Measurements from ENCODE around the gene RNF138. TPM values are rescaled to one million over a fixed set of nuclear protein-coding genes. Genes with fewer than 3 reads are reported as not detected.

The RNF138 gene
- total RNA-seq, 1 experiment from 2014 or later: 103 TPM

DNA sequence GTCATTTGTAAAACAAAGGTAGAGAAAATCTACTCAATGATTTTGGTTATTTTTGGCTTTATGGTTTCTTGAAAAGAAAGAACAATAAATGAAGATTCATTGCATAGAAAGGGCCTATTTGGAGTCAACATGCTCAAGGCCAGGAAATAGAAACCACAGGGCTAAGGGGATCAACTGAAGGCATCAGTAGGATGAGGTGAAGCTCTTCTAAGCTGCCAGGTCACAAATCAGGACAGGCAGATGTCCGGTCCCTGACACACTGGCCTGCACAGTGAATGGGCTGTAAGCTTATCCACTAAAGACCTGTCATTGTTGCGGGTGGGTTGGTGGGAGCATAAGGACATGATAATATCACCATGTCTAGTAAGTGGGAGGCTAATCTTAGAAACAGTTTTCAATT, 31.6 kb upstream of the RNF138 start:
- Mint-ChIP-seq H3K27ac (no peak overlapping the region), H3K4me3 (no peak overlapping the region), H3K36me3 (peaks cover 8% of the 10 kb centered on the region), H3K4me1 (peaks cover 38% of the 10 kb centered on the region), H3K27me3 (ENCODE audit: low read depth) (no peaks in the 10 kb centered on the region), H3K9me3 (peaks cover 4% of the 10 kb centered on the region; the same call in 1 of the 2 replicates)
- CTCF ChIA-PET: no interaction called here
- TF ChIP-seq, protein P1, sequence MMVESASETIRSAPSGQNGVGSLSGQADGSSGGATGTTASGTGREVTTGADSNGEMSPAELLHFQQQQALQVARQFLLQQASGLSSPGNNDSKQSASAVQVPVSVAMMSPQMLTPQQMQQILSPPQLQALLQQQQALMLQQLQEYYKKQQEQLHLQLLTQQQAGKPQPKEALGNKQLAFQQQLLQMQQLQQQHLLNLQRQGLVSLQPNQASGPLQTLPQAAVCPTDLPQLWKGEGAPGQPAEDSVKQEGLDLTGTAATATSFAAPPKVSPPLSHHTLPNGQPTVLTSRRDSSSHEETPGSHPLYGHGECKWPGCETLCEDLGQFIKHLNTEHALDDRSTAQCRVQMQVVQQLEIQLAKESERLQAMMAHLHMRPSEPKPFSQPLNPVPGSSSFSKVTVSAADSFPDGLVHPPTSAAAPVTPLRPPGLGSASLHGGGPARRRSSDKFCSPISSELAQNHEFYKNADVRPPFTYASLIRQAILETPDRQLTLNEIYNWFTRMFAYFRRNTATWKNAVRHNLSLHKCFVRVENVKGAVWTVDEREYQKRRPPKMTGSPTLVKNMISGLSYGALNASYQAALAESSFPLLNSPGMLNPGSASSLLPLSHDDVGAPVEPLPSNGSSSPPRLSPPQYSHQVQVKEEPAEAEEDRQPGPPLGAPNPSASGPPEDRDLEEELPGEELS (CRISPR knock-in tag; IDR thresholded peaks at IDR 0.05): no peak
- TF ChIP-seq, protein P2, sequence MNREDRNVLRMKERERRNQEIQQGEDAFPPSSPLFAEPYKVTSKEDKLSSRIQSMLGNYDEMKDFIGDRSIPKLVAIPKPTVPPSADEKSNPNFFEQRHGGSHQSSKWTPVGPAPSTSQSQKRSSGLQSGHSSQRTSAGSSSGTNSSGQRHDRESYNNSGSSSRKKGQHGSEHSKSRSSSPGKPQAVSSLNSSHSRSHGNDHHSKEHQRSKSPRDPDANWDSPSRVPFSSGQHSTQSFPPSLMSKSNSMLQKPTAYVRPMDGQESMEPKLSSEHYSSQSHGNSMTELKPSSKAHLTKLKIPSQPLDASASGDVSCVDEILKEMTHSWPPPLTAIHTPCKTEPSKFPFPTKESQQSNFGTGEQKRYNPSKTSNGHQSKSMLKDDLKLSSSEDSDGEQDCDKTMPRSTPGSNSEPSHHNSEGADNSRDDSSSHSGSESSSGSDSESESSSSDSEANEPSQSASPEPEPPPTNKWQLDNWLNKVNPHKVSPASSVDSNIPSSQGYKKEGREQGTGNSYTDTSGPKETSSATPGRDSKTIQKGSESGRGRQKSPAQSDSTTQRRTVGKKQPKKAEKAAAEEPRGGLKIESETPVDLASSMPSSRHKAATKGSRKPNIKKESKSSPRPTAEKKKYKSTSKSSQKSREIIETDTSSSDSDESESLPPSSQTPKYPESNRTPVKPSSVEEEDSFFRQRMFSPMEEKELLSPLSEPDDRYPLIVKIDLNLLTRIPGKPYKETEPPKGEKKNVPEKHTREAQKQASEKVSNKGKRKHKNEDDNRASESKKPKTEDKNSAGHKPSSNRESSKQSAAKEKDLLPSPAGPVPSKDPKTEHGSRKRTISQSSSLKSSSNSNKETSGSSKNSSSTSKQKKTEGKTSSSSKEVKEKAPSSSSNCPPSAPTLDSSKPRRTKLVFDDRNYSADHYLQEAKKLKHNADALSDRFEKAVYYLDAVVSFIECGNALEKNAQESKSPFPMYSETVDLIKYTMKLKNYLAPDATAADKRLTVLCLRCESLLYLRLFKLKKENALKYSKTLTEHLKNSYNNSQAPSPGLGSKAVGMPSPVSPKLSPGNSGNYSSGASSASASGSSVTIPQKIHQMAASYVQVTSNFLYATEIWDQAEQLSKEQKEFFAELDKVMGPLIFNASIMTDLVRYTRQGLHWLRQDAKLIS (CRISPR knock-in tag; IDR thresholded peaks at IDR 0.05; ENCODE audit: borderline replicate concordance): no peak
- no peak for TF ChIP-seq JAZF1 (CRISPR knock-in tag; IDR thresholded peaks at IDR 0.05)
- no peak for TF ChIP-seq TEAD1 (CRISPR knock-in tag; IDR thresholded peaks at IDR 0.05)
- TF ChIP-seq, protein P3, sequence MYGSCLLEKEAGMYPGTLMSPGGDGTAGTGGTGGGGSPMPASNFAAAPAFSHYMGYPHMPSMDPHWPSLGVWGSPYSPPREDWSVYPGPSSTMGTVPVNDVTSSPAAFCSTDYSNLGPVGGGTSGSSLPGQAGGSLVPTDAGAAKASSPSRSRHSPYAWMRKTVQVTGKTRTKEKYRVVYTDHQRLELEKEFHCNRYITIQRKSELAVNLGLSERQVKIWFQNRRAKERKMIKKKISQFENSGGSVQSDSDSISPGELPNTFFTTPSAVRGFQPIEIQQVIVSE (CRISPR knock-in tag; IDR thresholded peaks at IDR 0.05; ENCODE audit: borderline replicate concordance): no peak
- TF ChIP-seq JUN (CRISPR knock-in tag; IDR thresholded peaks at IDR 0.05): no peak
- TF ChIP-seq, protein P4, sequence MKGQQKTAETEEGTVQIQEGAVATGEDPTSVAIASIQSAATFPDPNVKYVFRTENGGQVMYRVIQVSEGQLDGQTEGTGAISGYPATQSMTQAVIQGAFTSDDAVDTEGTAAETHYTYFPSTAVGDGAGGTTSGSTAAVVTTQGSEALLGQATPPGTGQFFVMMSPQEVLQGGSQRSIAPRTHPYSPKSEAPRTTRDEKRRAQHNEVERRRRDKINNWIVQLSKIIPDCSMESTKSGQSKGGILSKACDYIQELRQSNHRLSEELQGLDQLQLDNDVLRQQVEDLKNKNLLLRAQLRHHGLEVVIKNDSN (CRISPR knock-in tag; IDR thresholded peaks at IDR 0.05): no peak
- TF ChIP-seq, protein P5, sequence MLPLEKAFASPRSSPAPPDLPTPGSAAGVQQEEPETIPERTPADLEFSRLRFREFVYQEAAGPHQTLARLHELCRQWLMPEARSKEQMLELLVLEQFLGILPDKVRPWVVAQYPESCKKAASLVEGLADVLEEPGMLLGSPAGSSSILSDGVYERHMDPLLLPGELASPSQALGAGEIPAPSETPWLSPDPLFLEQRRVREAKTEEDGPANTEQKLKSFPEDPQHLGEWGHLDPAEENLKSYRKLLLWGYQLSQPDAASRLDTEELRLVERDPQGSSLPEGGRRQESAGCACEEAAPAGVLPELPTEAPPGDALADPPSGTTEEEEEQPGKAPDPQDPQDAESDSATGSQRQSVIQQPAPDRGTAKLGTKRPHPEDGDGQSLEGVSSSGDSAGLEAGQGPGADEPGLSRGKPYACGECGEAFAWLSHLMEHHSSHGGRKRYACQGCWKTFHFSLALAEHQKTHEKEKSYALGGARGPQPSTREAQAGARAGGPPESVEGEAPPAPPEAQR (CRISPR knock-in tag; IDR thresholded peaks at IDR 0.05): no peak
- TF ChIP-seq, protein P6, sequence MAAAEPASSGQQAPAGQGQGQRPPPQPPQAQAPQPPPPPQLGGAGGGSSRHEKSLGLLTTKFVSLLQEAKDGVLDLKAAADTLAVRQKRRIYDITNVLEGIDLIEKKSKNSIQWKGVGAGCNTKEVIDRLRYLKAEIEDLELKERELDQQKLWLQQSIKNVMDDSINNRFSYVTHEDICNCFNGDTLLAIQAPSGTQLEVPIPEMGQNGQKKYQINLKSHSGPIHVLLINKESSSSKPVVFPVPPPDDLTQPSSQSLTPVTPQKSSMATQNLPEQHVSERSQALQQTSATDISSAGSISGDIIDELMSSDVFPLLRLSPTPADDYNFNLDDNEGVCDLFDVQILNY (CRISPR knock-in tag; IDR thresholded peaks at IDR 0.05): no peak
- TF ChIP-seq, protein P7, sequence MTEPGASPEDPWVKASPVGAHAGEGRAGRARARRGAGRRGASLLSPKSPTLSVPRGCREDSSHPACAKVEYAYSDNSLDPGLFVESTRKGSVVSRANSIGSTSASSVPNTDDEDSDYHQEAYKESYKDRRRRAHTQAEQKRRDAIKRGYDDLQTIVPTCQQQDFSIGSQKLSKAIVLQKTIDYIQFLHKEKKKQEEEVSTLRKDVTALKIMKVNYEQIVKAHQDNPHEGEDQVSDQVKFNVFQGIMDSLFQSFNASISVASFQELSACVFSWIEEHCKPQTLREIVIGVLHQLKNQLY (CRISPR knock-in tag; IDR thresholded peaks at IDR 0.05): no peak
- no peak for TF ChIP-seq IRF2 (CRISPR knock-in tag; IDR thresholded peaks at IDR 0.05; ENCODE audit: borderline replicate concordance, low read depth)
- POLR2A ChIA-PET: no interaction called here
- DNase-seq (ENCODE audit: low spot score) (no peak), ATAC-seq (no peak)

DNA sequence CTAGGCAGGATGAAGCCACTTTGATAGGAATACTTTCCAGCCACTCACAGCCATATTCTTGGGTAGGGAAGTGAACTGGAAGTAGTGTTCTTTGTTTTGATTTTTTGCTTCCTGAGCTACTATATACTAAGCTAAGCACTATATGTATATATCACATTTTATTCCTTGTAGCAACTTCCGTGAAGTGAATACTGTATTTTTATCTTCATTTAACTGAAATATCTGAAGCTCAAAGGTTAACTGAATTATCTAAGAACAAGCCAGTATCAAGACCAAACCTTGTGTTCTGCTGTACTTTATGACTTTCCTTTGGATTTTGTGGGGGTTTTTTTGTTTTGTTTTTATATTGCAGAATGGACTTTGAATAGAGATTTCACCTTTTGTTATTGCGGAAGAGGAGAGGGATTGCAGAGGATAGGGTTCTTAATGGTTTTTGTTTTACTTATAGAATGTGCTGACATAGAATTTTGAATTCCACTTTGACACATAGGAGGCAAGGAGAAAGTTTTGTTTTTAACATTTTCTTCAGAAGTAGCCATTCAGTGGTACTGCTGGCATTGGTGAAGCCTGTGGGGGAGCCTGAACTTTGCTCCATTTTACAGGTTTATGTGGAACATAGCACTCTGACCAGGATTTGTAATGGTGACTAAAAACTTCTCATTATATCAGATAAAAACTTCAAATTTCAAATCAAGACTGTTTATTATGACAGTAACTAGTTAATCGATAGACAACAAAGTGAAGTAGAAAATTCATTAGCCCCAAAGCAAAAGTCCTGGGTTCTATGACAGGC, 24.1 kb upstream of the RNF138 start:
- POLR2A ChIA-PET: no interaction called here
- H3K27me3 Mint-ChIP-seq (ENCODE audit: low read depth): no peaks in the 10 kb centered on the region
- peaks cover 3% of the 10 kb centered on the region; the same call in 1 of the 2 replicates for H3K9me3 Mint-ChIP-seq
- ATAC-seq (no peak), DNase-seq (ENCODE audit: low spot score) (no peak)
- no peak overlapping the region for H3K4me3 Mint-ChIP-seq
- H3K27ac Mint-ChIP-seq: no peak overlapping the region
- CTCF ChIA-PET: no interaction called here
- peaks cover 7% of the 10 kb centered on the region for H3K36me3 Mint-ChIP-seq
- H3K4me1 Mint-ChIP-seq: no peaks in the 10 kb centered on the region
- TF ChIP-seq KAT7 (CRISPR knock-in tag; IDR thresholded peaks at IDR 0.05; ENCODE audit: borderline replicate concordance) (no peak), ZNF232 (CRISPR knock-in tag; IDR thresholded peaks at IDR 0.05) (no peak), CREM (CRISPR knock-in tag; IDR thresholded peaks at IDR 0.05) (no peak), GABPB1 (CRISPR knock-in tag; IDR thresholded peaks at IDR 0.05) (no peak), ELF4 (CRISPR knock-in tag; IDR thresholded peaks at IDR 0.05; ENCODE audit: low read depth) (no peak), ZBTB21 (CRISPR knock-in tag; IDR thresholded peaks at IDR 0.05; ENCODE audit: borderline replicate concordance) (no peak)
- TF ChIP-seq, protein P8, sequence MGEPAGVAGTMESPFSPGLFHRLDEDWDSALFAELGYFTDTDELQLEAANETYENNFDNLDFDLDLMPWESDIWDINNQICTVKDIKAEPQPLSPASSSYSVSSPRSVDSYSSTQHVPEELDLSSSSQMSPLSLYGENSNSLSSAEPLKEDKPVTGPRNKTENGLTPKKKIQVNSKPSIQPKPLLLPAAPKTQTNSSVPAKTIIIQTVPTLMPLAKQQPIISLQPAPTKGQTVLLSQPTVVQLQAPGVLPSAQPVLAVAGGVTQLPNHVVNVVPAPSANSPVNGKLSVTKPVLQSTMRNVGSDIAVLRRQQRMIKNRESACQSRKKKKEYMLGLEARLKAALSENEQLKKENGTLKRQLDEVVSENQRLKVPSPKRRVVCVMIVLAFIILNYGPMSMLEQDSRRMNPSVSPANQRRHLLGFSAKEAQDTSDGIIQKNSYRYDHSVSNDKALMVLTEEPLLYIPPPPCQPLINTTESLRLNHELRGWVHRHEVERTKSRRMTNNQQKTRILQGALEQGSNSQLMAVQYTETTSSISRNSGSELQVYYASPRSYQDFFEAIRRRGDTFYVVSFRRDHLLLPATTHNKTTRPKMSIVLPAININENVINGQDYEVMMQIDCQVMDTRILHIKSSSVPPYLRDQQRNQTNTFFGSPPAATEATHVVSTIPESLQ (CRISPR knock-in tag; IDR thresholded peaks at IDR 0.05): no peak
- TF ChIP-seq, protein P3 (CRISPR knock-in tag; IDR thresholded peaks at IDR 0.05; ENCODE audit: borderline replicate concordance): no peak
- TF ChIP-seq, protein P7 (CRISPR knock-in tag; IDR thresholded peaks at IDR 0.05): no peak
